ENCODE data around the gene CAMKMT. TPM values are rescaled to one million over a fixed set of nuclear protein-coding genes. Genes with fewer than 3 reads are reported as not detected.

CAMKMT gene
- total RNA-seq: 11.4 and 12.7 TPM in 2 replicates

- intact Hi-C loops (cut with micrococcal nuclease): loop anchor here (1.0 to 10.0 kb wide), 12 partner anchors 117 to 2001 kb away; partner anchors contain the start of genes COX7A2L, KCNG3, PPM1B and PRKCE
Observed at GRCh38 chr2:44361330-44362206, at the start of gene CAMKMT, which contains the start of gene PREPL. CAMKMT (plus strand) TSS chr2:44361947. PREPL (minus strand) TSS chr2:44361494; CDS start chr2:44346342, 15,152 bp downstream.

- intact Hi-C loops (cut with micrococcal nuclease): no loop called here
Observed at GRCh38 chr2:44314362-44314761, 47.4 kb upstream of the CAMKMT start.

GRCh38 chr2:44315945-44316344 is 45.8 kb upstream of the CAMKMT start:
- intact Hi-C loops (cut with micrococcal nuclease): no loop called here

- intact Hi-C loops (cut with micrococcal nuclease): no loop called here
Observed at GRCh38 chr2:44320832-44321231, 40.9 kb upstream of the CAMKMT start.

- intact Hi-C loops (cut with micrococcal nuclease): no loop called here
Observed at GRCh38 chr2:44321360-44321759, 40.4 kb upstream of the CAMKMT start.

- intact Hi-C loops (cut with micrococcal nuclease): no loop called here
Observed at GRCh38 chr2:44324971-44325426, 36.7 kb upstream of the CAMKMT start.

- intact Hi-C loops (cut with micrococcal nuclease): no loop called here
Observed at GRCh38 chr2:44325897-44326296, 35.9 kb upstream of the CAMKMT start.

GRCh38 chr2:44326548-44327264 is 35.0 kb upstream of the CAMKMT start:
- intact Hi-C loops (cut with micrococcal nuclease): no loop called here

GRCh38 chr2:44328750-44329149 is 33.0 kb upstream of the CAMKMT start:
- intact Hi-C loops (cut with micrococcal nuclease): no loop called here

GRCh38 chr2:44329343-44329742 is 32.4 kb upstream of the CAMKMT start:
- intact Hi-C loops (cut with micrococcal nuclease): no loop called here

- intact Hi-C loops (cut with micrococcal nuclease): no loop called here
Observed at GRCh38 chr2:44330801-44331200, 30.9 kb upstream of the CAMKMT start.

- intact Hi-C loops (cut with micrococcal nuclease): no loop called here
Observed at GRCh38 chr2:44333994-44334393, 27.8 kb upstream of the CAMKMT start.

GRCh38 chr2:44335806-44336538 is 25.8 kb upstream of the CAMKMT start:
- intact Hi-C loops (cut with micrococcal nuclease): no loop called here

- intact Hi-C loops (cut with micrococcal nuclease): loop anchor here (1.0 to 2.0 kb wide), 4 partner anchors 99 to 392 kb away; no protein-coding TSS in a partner anchor
Observed at GRCh38 chr2:44342854-44343253, 18.9 kb upstream of the CAMKMT start.

GRCh38 chr2:44347526-44347925 is 14.2 kb upstream of the CAMKMT start:
- intact Hi-C loops (cut with micrococcal nuclease): no loop called here

- intact Hi-C loops (cut with micrococcal nuclease): no loop called here
Observed at GRCh38 chr2:44348400-44348799, 13.3 kb upstream of the CAMKMT start.

GRCh38 chr2:44349506-44349905 is 12.2 kb upstream of the CAMKMT start:
- intact Hi-C loops (cut with micrococcal nuclease): no loop called here

- intact Hi-C loops (cut with micrococcal nuclease): no loop called here
Observed at GRCh38 chr2:44351088-44351487, 10.7 kb upstream of the CAMKMT start.

- intact Hi-C loops (cut with micrococcal nuclease): no loop called here
Observed at GRCh38 chr2:44351676-44352075, 10.1 kb upstream of the CAMKMT start.

- intact Hi-C loops (cut with micrococcal nuclease): no loop called here
Observed at GRCh38 chr2:44352510-44352909, 9.2 kb upstream of the CAMKMT start.

- intact Hi-C loops (cut with micrococcal nuclease): no loop called here
Observed at GRCh38 chr2:44354761-44355160, 7.0 kb upstream of the CAMKMT start.

All from T-helper 1 cell treated with Interleukin-12 subunit alpha and Interleukin-12 subunit beta and Interleukin-4 antibody, amounts not matched to agents 30 ng/mL and 1 ng/mL, for 36 hours (primary cell).